HepG2 (cell line): ENCODE data around the gene ZBTB21. TPM values are rescaled to one million over a fixed set of nuclear protein-coding genes. Genes with fewer than 3 reads are reported as not detected.

Experiments
- ATAC-seq: fragments of 200-7000 bp; cut with Tn5 transposase; 3 replicates; pipeline ENCODE4 v1.9.1; 2020; ENCODE audit warnings: mild to moderate bottlenecking, moderate library complexity
- BruUV-seq: library from RNA; stranded (reverse); fragments of 400-500 nt; replicated peaks from 2 replicates; lab custom pipeline; 2021; lab: Mats Ljungman, UMichigan
- CTCF ChIA-PET: fragments of 300-600 bp; formaldehyde crosslinking; extraction: SDS; loops from one replicate; lab custom pipeline; 2021; ENCODE audit warnings: low total read pairs, inconsistent platforms, low intra/inter-chr PET ratio; lab: Yijun Ruan, JAX
- POLR2A ChIA-PET: fragments of 350-600 bp; sonication (Branson Sonifier 250); formaldehyde crosslinking; loops from one replicate; lab custom pipeline; 2020; ENCODE audit warnings: antibody characterized with exemption, inconsistent platforms; lab: Yijun Ruan, JAX
- DNase-seq: peaks from one replicate; pipeline ENCODE4 v3.0.0-alpha.2; 2015; ENCODE audit warnings: low spot score
- FAIRE-seq: peaks from 3 replicates; lab custom pipeline; 2011; peaks lifted over from hg19 to GRCh38; lab: Jason Lieb, UNC
- H2AFZ ChIP-seq: one replicate; pipeline ENCODE4 v1.6.1; 2011; ENCODE audit warnings: low read length, inconsistent platforms
- H3K27ac ChIP-seq: fragments of 300-600 bp; 3 replicates; pipeline ENCODE4 v1.8.0; 2011; ENCODE audit warnings: mixed run types, mild to moderate bottlenecking, mixed read lengths, low read length, inconsistent platforms; ENCODE audit not compliant: insufficient read depth; ENCODE audit errors: extremely low read length
- H3K27me3 ChIP-seq, 2 experiments: fragments of 200-600 bp in 1 of 2; 2 replicates in 1 of 2; 3 replicates in 1 of 2; pipeline versions ENCODE4 v1.6.0 to v1.8.0; 2011; ENCODE audit warnings: low read length in 2 of 2, mild to moderate bottlenecking in 2 of 2, moderate library complexity in 2 of 2, inconsistent platforms in 1 of 2; ENCODE audit not compliant: insufficient read depth in 2 of 2, control insufficient read depth in 1 of 2
- H3K36me3 ChIP-seq, 2 experiments: fragments of 200-600 bp in 1 of 2; replicated peaks in 1 of 2; 2 replicates in 1 of 2; 3 replicates in 1 of 2; pipeline versions ENCODE4 v1.5.1 to v1.8.0; 2011; ENCODE audit warnings: low read length in 2 of 2, inconsistent platforms in 1 of 2; ENCODE audit not compliant: insufficient read depth in 2 of 2, control insufficient read depth in 1 of 2
- H3K4me1 ChIP-seq: 2 replicates; pipeline ENCODE4 v1.5.1; 2012; ENCODE audit warnings: low read length, inconsistent platforms; ENCODE audit not compliant: insufficient read depth
- H3K4me2 ChIP-seq: 2 replicates; pipeline ENCODE4 v1.6.0; 2011; ENCODE audit warnings: low read depth, low read length, inconsistent platforms
- H3K4me3 ChIP-seq, 3 experiments: fragments of 200-600 bp in 1 of 3; sonication (generic), shearing (Covaris generic) in 1 of 3; replicated peaks in 1 of 3; 2 replicates each; pipeline ENCODE4 v1.5.1; 2011 to 2016; ENCODE audit warnings: low read length in 3 of 3, inconsistent platforms in 2 of 3, low read depth in 2 of 3, mild to moderate bottlenecking in 2 of 3, control low read depth in 1 of 3, mixed read lengths in 1 of 3; ENCODE audit not compliant: insufficient read depth in 1 of 3
- H3K79me2 ChIP-seq: one replicate; pipeline ENCODE4 v1.6.1; 2011; ENCODE audit warnings: low read length, inconsistent platforms; ENCODE audit not compliant: insufficient read depth
- H3K9ac ChIP-seq: 2 replicates; pipeline ENCODE4 v1.6.0; 2011; ENCODE audit warnings: mild to moderate bottlenecking, low read depth, low read length, inconsistent platforms; ENCODE audit not compliant: insufficient read depth
- H3K9me3 ChIP-seq: 2 replicates; pipeline ENCODE4 v1.5.1; 2012; ENCODE audit warnings: mild to moderate bottlenecking, low read length
- H4K20me1 ChIP-seq: 2 replicates; pipeline ENCODE4 v1.6.0; 2011; ENCODE audit warnings: inconsistent platforms, mild to moderate bottlenecking, low read length, moderate library complexity; ENCODE audit not compliant: insufficient read depth
- CTCF ChIP-seq: sonication (generic); formaldehyde crosslinking; IDR thresholded peaks from 2 replicates; pipeline ENCODE4 v1.5.0; 2020; ENCODE audit warnings: mild to moderate bottlenecking, missing genetic modification reagents, moderate library complexity
- EHMT2 ChIP-seq: fragments of 200-600 bp; sonication (generic); IDR thresholded peaks from 2 replicates; pipeline ENCODE4 v1.7.0; 2017; ENCODE audit warnings: antibody characterized with exemption, low read depth, low read length, borderline replicate concordance
- PTBP1 ChIP-seq: fragments of 200-400 bp; formaldehyde crosslinking; IDR thresholded peaks from 2 replicates; pipeline ENCODE4 v1.6.1; 2018; ENCODE audit warnings: low read length, low read depth; ENCODE audit not compliant: poor library complexity, severe bottlenecking
- ZNF275 ChIP-seq: sonication (generic); formaldehyde crosslinking; IDR thresholded peaks from 2 replicates; pipeline ENCODE4 v1.8.0; 2022; ENCODE audit warnings: missing genetic modification reagents, mild to moderate bottlenecking, inconsistent platforms, borderline replicate concordance
- ZNF557 ChIP-seq: sonication (generic); formaldehyde crosslinking; IDR thresholded peaks from 2 replicates; pipeline ENCODE4 v1.4.0; 2020; ENCODE audit warnings: missing genetic modification reagents
- ZNF670 ChIP-seq: sonication (generic); formaldehyde crosslinking; IDR thresholded peaks from 2 replicates; pipeline ENCODE4 v1.8.0; 2022; ENCODE audit warnings: mild to moderate bottlenecking, missing genetic modification reagents, borderline replicate concordance
- WGBS: methylation state at CpG from one replicate; pipeline ENCODE4 v1.1.6; 2017; ENCODE audit warnings: low lambda C conversion rate; 5-methylcytosine and 5-hydroxymethylcytosine counted together
- in situ Hi-C: cut with HindIII; loops from 2 replicates; pipeline ENCODE4 v1.10.0; 2017; ENCODE audit warnings: low pct_unique_long_range_greater_than_20kb; ENCODE audit not compliant: extremely low pct_ligation_motif_present
- intact Hi-C: fragments of 100-400 bp; cut with micrococcal nuclease; formaldehyde crosslinking; loops from one replicate; pipeline ENCODE4 v1.10.0; 2022; ENCODE audit not compliant: unreplicated experiment
- polyA plus RNA-seq, 8 experiments: library from polyadenylated mRNA; depleted of rRNA in 3 of 8; stranded (reverse) in 7 of 8; unstranded in 1 of 8; fragments of >200 nt; fragmentation: Illumina TruSeq in 4 of 8; extraction: Trizol in 4 of 8; gene quantifications; 2 replicates each; pipeline versions ENCODE4 v1.2.1 to v1.2.3, GENCODE V29; 2011 to 2016; ENCODE audit warnings: low read depth in 4 of 8, missing spikeins in 1 of 8, mixed read lengths in 1 of 8; ENCODE audit not compliant: insufficient read depth in 1 of 8
- total RNA-seq, 5 experiments: library from RNA; depleted of rRNA; stranded (reverse); fragments of >200 nt; fragmentation: Illumina TruSeq; extraction: Trizol; gene quantifications; 2 replicates each; pipeline ENCODE4 v1.2.3, GENCODE V29; 2016; ENCODE audit warnings: low read depth in 1 of 5

The ZBTB21 gene
- total and polyA plus RNA-seq, 2 of the 13 experiments (the other 11 are each of a cell fraction or from before 2014, with no cell fraction given): 4.5 to 6.1 TPM

- no peaks in the 10 kb centered on the region for H3K79me2 ChIP-seq
- H3K9me3 ChIP-seq: no peaks in the 10 kb centered on the region
- ChIA-PET CTCF (no interaction called here), POLR2A (interaction anchor here (0.8 to 1.6 kb wide), 4 partner anchors 12 to 47 kb away, joined by 3 to 8 read pairs (median 4); no protein-coding TSS in a partner anchor)
- 73% methylated on average over 15 of the region's 15 CpGs for WGBS
- no peak for FAIRE-seq
- in situ Hi-C loops: no loop called here
- peak overlapping the region in 1 of 3 experiments; percentile 56; a peak in 1 of 6 replicates for H3K4me3 ChIP-seq
- no peaks in the 10 kb centered on the region for H3K36me3 ChIP-seq
- DNase-seq: no peak
- H3K9ac ChIP-seq: no peak overlapping the region
- peaks cover 52% of the 10 kb centered on the region for H3K4me1 ChIP-seq
- no peak; the same call in 2 of the 3 replicates for ATAC-seq
- no peak overlapping the region for H3K27ac ChIP-seq
- H2AFZ ChIP-seq: no peak overlapping the region
- intact Hi-C loops: no loop called here
- BruUV-seq: no TSS peak
- no peaks in the 10 kb centered on the region for H3K27me3 ChIP-seq
- peak overlapping the region; percentile 79 for H3K4me2 ChIP-seq
- TF ChIP-seq EHMT2 (no peak), ZNF557 (CRISPR knock-in tag) (0 out of 2 replicates have a peak, but pooled peaks have one; percentile 11)
- no peaks in the 10 kb centered on the region for H4K20me1 ChIP-seq
Measured at GRCh38 chr21:41973427-41973831, 36.7 kb downstream of the ZBTB21 start.

- Histone ChIP-seq H3K36me3 (no peaks in the 10 kb centered on the region), H3K27ac (no peak overlapping the region), H3K4me1 (peaks cover 53% of the 10 kb centered on the region), H2AFZ (no peak overlapping the region), H3K79me2 (no peaks in the 10 kb centered on the region), H3K4me2 (no peak overlapping the region), H3K27me3 (peaks cover 0 to 2% of the 10 kb centered on the region in 2 experiments; a peak in 1 of 5 replicates), H3K9me3 (no peaks in the 10 kb centered on the region), H3K9ac (no peak overlapping the region), H3K4me3 (no peak overlapping the region), H4K20me1 (no peaks in the 10 kb centered on the region)
- no peak for FAIRE-seq
- intact Hi-C loops: no loop called here
- no peak for ATAC-seq
- 88% methylated on average over 23 of the region's 23 CpGs for WGBS
- CTCF ChIA-PET: no interaction called here
- in situ Hi-C loops: no loop called here
- no peak for DNase-seq
- BruUV-seq: no TSS peak
- POLR2A ChIA-PET: no interaction called here
- TF ChIP-seq ZNF670 (CRISPR knock-in tag) (no peak), CTCF (CRISPR knock-in tag) (no peak), PTBP1 (no peak), ZNF275 (CRISPR knock-in tag) (no peak)
Measured at GRCh38 chr21:41972511-41973205, 37.5 kb downstream of the ZBTB21 start.
